Measurements from ENCODE around the gene DYNC2H1.

- TF ChIP-seq CTCF (IDR thresholded peaks at IDR 0.05) (no peak), POLR2A (IDR thresholded peaks at IDR 0.05) (no peak)
Observed at GRCh38 chr11:103091064-103091800, 18.0 kb upstream of the DYNC2H1 start.
